ENCODE data around the gene CTDSPL.

DNA sequence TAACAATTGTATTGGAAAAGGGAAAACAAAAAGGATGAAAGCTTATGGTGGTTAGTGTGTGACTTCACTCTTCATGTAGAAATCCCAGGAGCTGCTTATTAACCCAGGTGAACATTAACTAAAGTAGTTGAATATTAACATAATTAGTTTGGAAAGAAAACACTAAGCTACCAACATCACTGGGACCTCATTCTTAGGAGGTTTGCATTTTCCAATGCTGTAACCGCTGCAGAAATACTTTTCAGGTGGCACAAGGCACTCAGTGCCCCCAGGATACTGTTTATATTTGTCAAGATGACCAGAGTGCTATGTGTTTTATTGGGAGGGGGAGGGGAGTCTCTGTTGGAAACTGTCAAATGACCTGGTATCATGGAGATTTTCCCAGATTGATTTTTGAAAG lies 103.0 kb downstream of the CTDSPL start:
- no peak for TF ChIP-seq TAF1 (IDR thresholded peaks at IDR 0.05; ENCODE audit: low read depth)
- TF ChIP-seq CEBPB (IDR thresholded peaks at IDR 0.05), result no peak
- no peak for TF ChIP-seq TCF12 (IDR thresholded peaks at IDR 0.05; ENCODE audit: low read depth)
- TF ChIP-seq, protein P1, sequence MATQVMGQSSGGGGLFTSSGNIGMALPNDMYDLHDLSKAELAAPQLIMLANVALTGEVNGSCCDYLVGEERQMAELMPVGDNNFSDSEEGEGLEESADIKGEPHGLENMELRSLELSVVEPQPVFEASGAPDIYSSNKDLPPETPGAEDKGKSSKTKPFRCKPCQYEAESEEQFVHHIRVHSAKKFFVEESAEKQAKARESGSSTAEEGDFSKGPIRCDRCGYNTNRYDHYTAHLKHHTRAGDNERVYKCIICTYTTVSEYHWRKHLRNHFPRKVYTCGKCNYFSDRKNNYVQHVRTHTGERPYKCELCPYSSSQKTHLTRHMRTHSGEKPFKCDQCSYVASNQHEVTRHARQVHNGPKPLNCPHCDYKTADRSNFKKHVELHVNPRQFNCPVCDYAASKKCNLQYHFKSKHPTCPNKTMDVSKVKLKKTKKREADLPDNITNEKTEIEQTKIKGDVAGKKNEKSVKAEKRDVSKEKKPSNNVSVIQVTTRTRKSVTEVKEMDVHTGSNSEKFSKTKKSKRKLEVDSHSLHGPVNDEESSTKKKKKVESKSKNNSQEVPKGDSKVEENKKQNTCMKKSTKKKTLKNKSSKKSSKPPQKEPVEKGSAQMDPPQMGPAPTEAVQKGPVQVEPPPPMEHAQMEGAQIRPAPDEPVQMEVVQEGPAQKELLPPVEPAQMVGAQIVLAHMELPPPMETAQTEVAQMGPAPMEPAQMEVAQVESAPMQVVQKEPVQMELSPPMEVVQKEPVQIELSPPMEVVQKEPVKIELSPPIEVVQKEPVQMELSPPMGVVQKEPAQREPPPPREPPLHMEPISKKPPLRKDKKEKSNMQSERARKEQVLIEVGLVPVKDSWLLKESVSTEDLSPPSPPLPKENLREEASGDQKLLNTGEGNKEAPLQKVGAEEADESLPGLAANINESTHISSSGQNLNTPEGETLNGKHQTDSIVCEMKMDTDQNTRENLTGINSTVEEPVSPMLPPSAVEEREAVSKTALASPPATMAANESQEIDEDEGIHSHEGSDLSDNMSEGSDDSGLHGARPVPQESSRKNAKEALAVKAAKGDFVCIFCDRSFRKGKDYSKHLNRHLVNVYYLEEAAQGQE (IDR thresholded peaks at IDR 0.05; ENCODE audit: low read depth), result no peak
- TF ChIP-seq RAD21 (IDR thresholded peaks at IDR 0.05; ENCODE audit: low read depth), result no peak
- TF ChIP-seq EGR1 (IDR thresholded peaks at IDR 0.05), result no peak
- TF ChIP-seq, protein P2, sequence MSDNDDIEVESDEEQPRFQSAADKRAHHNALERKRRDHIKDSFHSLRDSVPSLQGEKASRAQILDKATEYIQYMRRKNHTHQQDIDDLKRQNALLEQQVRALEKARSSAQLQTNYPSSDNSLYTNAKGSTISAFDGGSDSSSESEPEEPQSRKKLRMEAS (IDR thresholded peaks at IDR 0.05), result no peak
- TF ChIP-seq EP300 (IDR thresholded peaks at IDR 0.05; ENCODE audit: borderline replicate concordance), result no peak
- TF ChIP-seq FOXM1 (IDR thresholded peaks at IDR 0.05; ENCODE audit: borderline replicate concordance, low read depth), result no peak
- TF ChIP-seq, protein P3, sequence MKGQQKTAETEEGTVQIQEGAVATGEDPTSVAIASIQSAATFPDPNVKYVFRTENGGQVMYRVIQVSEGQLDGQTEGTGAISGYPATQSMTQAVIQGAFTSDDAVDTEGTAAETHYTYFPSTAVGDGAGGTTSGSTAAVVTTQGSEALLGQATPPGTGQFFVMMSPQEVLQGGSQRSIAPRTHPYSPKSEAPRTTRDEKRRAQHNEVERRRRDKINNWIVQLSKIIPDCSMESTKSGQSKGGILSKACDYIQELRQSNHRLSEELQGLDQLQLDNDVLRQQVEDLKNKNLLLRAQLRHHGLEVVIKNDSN (IDR thresholded peaks at IDR 0.05), result no peak
- TF ChIP-seq NFIC (IDR thresholded peaks at IDR 0.05), result no peak
- no peak for TF ChIP-seq YY1 (IDR thresholded peaks at IDR 0.05; ENCODE audit: low read depth)
